ENCODE data around the gene LZTS2.

- TF ChIP-seq EZH2 (IDR thresholded peaks at IDR 0.05; ENCODE audit: borderline replicate concordance) (no peak), EZH2phosphoT487 (IDR thresholded peaks at IDR 0.05; ENCODE audit: low read depth, severe bottlenecking, unreplicated experiment) (no peak)
- TF ChIP-seq, protein P1, sequence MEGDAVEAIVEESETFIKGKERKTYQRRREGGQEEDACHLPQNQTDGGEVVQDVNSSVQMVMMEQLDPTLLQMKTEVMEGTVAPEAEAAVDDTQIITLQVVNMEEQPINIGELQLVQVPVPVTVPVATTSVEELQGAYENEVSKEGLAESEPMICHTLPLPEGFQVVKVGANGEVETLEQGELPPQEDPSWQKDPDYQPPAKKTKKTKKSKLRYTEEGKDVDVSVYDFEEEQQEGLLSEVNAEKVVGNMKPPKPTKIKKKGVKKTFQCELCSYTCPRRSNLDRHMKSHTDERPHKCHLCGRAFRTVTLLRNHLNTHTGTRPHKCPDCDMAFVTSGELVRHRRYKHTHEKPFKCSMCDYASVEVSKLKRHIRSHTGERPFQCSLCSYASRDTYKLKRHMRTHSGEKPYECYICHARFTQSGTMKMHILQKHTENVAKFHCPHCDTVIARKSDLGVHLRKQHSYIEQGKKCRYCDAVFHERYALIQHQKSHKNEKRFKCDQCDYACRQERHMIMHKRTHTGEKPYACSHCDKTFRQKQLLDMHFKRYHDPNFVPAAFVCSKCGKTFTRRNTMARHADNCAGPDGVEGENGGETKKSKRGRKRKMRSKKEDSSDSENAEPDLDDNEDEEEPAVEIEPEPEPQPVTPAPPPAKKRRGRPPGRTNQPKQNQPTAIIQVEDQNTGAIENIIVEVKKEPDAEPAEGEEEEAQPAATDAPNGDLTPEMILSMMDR (IDR thresholded peaks at IDR 0.05; ENCODE audit: poor library complexity), result no peak
Measured at GRCh38 chr10:101001659-101002035, 2.0 kb downstream of the LZTS2 start.

Measured in hepatocyte (in vitro differentiated cells).